ENCODE measurements around the gene LIG1.

Gene LIG1

DNA sequence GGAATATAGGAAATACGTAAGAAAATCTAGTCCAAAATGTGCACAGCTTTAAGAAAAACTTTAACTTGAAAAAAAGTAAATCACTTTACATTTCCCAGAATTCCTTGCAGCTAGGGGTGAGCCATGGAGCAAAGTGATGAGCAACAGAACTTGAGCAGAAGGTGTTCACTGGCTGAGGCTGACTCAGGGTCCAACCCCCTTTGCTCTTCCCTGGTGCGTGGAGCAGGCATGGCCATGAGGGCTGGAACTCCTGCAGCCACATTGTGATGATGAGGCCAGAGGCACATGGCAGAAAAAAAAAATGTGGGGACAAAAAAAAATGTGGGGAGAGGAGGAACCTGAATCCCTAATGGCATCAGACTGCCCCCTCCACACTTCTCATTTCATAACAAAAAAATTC, 49.6 kb downstream of the LIG1 start:
- no peak overlapping the region for H3K4me3 ChIP-seq (ENCODE audit: control insufficient read depth, low read depth, low read length)
- DNase-seq (ENCODE audit: low read depth) = no peak
- TF ChIP-seq, protein P1, sequence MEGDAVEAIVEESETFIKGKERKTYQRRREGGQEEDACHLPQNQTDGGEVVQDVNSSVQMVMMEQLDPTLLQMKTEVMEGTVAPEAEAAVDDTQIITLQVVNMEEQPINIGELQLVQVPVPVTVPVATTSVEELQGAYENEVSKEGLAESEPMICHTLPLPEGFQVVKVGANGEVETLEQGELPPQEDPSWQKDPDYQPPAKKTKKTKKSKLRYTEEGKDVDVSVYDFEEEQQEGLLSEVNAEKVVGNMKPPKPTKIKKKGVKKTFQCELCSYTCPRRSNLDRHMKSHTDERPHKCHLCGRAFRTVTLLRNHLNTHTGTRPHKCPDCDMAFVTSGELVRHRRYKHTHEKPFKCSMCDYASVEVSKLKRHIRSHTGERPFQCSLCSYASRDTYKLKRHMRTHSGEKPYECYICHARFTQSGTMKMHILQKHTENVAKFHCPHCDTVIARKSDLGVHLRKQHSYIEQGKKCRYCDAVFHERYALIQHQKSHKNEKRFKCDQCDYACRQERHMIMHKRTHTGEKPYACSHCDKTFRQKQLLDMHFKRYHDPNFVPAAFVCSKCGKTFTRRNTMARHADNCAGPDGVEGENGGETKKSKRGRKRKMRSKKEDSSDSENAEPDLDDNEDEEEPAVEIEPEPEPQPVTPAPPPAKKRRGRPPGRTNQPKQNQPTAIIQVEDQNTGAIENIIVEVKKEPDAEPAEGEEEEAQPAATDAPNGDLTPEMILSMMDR (IDR thresholded peaks at IDR 0.05; ENCODE audit: control insufficient read depth, insufficient read depth, low read depth, low read length, missing control alignments) = no peak

DNA sequence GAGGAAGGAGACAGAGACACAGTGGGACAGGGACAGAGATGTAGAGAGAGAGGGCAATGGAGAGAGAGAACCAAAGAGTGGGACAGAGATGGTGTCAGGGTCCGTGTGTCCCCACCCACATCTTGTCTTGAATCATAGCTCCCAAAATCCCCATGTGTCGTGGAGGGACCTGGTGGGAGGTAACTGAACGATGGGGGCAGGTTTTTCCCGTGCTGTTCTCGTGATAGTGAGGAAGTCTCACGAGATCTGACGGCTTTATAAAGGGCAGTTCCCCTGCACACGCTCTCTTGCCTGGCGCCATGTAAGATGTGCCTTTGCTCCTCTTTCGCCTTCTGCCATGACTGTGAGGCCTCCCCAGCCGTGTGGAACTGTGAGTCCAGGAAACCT, 52.0 kb downstream of the LIG1 start:
- TF ChIP-seq, protein P1 (IDR thresholded peaks at IDR 0.05; ENCODE audit: control insufficient read depth, insufficient read depth, low read depth, low read length, missing control alignments) = no peak
- no peak for DNase-seq (ENCODE audit: low read depth)
- no peak overlapping the region for H3K4me3 ChIP-seq (ENCODE audit: control insufficient read depth, low read depth, low read length)

DNA sequence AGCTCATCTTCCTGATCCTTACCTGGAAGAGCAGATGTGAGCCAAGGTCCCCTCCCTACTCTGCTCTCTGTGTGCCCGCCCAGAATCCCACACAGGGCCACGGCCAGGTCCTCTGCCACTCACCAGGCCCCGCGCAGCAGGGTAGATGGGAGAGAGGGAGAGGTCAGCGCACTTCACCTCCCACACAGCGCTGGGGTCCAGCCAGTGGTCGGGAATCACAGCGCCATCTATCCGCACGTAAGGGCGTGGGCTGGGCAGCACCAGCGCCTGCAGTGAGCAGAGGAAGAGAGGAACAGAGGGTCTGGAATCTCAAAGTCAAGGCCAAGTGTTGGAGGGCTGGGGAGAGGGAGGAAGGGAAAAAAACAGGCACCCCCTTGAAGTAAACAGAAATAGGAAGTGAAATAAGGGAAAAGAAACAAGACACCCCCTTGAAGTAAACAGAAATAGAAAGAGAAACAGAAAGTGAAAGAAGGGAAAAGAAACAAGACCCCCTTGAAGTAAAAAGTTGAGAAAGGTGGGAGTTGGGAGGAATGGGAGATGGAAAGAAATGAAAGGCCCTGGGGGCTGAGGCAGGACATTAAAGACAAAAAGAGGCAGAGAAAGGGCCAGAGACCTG, 52.5 kb downstream of the LIG1 start:
- no peak overlapping the region for H3K4me3 ChIP-seq (ENCODE audit: control insufficient read depth, low read depth, low read length)
- TF ChIP-seq, protein P1 (IDR thresholded peaks at IDR 0.05; ENCODE audit: control insufficient read depth, insufficient read depth, low read depth, low read length, missing control alignments) = no peak
- no peak for DNase-seq (ENCODE audit: low read depth)

GRCh38 chr19:48113190-48113917, 56.8 kb downstream of the LIG1 start:
- DNase-seq (ENCODE audit: low read depth) = no peak
- H3K4me3 ChIP-seq (ENCODE audit: control insufficient read depth, low read depth, low read length) = no peak overlapping the region
- TF ChIP-seq, protein P1 (IDR thresholded peaks at IDR 0.05; ENCODE audit: control insufficient read depth, insufficient read depth, low read depth, low read length, missing control alignments) = no peak

- DNase-seq (ENCODE audit: low read depth) = no peak
- no peak overlapping the region for H3K4me3 ChIP-seq (ENCODE audit: control insufficient read depth, low read depth, low read length)
- TF ChIP-seq, protein P1 (IDR thresholded peaks at IDR 0.05; ENCODE audit: control insufficient read depth, insufficient read depth, low read depth, low read length, missing control alignments) = no peak
Measured at GRCh38 chr19:48111280-48111679, 58.9 kb downstream of the LIG1 start.

DNA sequence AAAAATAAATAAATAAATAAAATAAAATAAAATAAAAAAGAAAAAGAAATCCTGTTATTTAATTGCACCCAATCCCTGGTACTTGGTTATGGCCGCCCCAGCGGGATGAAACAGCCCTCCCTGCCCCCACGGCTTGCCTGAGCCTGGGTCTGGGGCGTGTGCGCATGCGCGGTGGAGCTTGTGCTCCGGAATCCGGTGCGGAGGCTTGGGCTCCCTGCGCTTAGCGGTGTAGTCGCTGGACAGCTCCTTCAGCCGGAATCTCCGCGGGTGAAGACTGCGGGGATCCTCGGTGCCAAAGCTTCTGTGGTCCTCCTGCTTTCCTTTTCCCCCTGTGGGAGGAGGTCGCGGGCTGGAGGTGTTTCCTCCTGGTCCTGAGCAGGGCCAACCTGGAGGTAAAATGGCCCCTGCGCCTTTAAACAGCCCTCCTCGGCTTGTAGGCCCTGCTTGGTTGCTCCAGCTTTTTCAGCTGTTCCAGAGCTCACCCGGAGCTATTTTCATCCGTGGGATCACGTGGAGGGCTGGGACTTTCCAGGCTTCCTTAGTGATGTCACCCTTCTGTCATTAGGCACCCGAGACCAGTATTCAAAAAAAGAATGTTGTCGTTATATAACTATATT, 59.7 kb downstream of the LIG1 start, which contains the start of gene PLA2G4C:
PLA2G4C (minus strand) TSS at position 468 of the 617 bp plus-strand sequence. CDS start 4,288 bp downstream, outside the sequence.
- DNase-seq (ENCODE audit: low read depth) = peak; percentile 69
- TF ChIP-seq, protein P1 (IDR thresholded peaks at IDR 0.05; ENCODE audit: control insufficient read depth, insufficient read depth, low read depth, low read length, missing control alignments) = no peak
- H3K4me3 ChIP-seq (ENCODE audit: control insufficient read depth, low read depth, low read length) = peak within 1 kb of the TSS; percentile 57
